Right renal cortex interstitium (tissue), 3 donors: ENCODE results near the gene DLG2. TPM values are rescaled to one million over a fixed set of nuclear protein-coding genes. Genes with fewer than 3 reads are reported as not detected.

Source experiments
- DNase-seq, 3 donors: peaks; one replicate each; pipeline ENCODE4 v3.0.0-alpha.2; 2013; ENCODE audit warnings: low read depth in 3 of 3, low spot score in 2 of 3
- polyA plus RNA-seq, 3 donors: library from polyadenylated mRNA; unstranded; fragments of 120-200 nt; gene quantifications; one replicate each; pipeline ENCODE4 v1.2.1, GENCODE V29; 2013; ENCODE audit not compliant: insufficient read length in 3 of 3

Gene DLG2
- polyA plus RNA-seq, 3 donors = 11.5 to 14.0 (median 13.3) TPM

DNA sequence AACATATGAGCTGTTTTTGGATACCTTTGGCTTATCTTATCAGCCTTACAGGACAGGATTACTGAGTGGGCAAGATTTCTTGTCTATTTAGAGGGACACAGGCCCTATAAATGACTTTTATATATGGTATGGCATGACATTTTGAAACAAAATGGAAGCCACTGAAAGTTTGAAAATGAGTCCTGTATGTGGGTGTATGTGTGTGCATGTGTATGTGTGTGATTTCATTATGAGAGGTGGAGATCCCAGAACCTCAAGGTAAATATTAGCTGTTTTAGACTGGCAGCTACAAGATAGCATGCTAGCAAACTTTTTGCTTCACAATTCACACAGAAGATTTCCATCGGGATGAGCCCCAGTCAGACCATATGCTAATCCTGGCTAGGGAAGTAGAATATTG is 1370.5 kb downstream of the DLG2 start:
- no peak for DNase-seq

GRCh38 chr11:84255483-84255882 is 1371.7 kb downstream of the DLG2 start:
- no peak for DNase-seq

- DNase-seq = no peak
Measured at GRCh38 chr11:84250834-84251613, 1376.1 kb downstream of the DLG2 start.

DNA sequence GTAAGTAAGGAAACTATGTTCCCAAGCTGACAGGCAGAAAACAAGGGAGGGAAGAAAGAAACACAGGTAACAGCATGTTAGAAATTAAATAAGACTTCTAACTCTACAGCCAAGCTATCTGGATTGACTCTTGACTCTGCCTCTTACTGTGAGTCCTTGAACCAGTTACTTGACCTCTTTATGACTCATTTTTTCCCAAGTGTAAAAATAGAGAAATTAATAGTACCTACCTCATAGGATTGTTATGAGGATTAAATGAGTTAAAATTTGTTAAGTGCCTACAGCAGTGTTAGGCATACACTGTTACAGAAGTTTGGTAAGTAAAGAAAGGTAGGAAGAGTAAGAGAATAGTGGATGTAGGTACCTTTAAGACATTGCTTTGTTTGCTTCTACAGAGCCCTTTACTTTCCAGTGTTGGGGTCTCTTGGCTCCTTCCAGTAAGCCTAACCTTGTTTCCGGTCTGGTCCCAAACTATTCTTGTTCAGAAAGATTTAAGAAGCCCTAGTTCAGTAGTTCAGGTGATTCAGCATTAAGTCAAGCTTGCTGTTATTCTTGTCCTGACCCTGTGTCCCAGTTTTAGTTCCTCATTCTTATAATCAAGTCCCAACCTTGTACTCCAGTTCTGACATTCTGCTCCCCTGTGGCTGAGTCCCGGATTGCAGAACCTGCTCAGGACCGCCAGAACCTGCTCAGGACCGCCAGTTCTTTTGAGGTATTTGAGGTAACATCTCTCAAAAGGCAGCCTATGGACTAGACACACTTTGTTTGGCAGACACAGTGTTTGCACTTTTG is 1377.6 kb downstream of the DLG2 start:
- DNase-seq = no peak

GRCh38 chr11:84247926-84248325 is 1379.2 kb downstream of the DLG2 start:
- DNase-seq = no peak

DNA sequence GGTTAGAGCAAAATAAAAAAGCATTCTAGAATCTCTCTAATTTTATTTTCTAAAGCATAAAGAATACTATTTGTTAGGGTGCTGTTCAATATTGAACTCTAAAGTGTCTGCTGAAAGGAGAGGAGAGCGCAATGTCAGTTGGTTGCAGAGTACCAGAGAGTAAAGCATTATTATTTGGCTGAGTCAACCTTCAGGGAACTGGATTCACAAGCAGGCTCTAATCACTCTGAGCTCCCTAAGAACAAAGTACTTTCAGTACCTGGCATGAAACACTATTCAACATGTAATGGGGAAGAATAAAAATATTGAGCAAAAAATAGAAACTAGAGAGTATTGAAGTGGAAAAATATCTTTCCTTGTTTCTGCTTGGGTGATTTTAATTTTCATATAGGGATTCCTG is 1380.0 kb downstream of the DLG2 start:
- no peak for DNase-seq

DNA sequence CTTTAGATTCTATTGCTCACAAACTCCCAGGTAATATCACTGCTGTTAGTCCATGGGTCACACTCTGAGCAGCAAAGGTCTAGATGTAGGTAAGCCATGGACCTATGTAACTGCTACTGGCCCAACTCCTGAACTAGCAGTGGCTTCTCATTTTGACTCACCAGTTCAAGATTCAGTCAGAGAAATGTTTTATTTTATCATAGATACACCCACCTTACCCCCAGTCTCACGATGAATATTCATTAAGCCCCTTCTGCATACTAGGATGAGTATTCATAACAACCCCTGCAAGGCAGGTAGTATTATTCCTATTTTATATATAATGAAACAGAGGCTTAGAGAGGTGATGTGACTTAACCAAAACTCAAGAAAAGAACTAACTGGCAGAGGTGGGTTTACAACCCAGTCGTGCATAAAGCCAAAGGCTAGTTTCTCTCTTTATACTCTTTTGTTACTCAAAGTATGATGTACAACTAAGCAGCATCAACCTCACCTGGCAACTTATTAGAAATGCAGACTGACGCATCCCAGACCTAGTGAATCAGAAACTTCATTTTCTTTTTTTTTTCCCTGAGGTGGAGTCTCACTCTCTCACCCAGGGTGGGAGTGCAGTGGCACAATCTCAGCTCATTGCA is 1383.4 kb downstream of the DLG2 start:
- no peak for DNase-seq

GRCh38 chr11:84241343-84242131 is 1385.6 kb downstream of the DLG2 start:
- no peak for DNase-seq

GRCh38 chr11:84240847-84241246 is 1386.3 kb downstream of the DLG2 start:
- DNase-seq = no peak

GRCh38 chr11:84236436-84236835 is 1390.7 kb downstream of the DLG2 start:
- no peak for DNase-seq

GRCh38 chr11:84234462-84235202 is 1392.5 kb downstream of the DLG2 start:
- peak in 2 of 3 donors; percentile 8 to 15 for DNase-seq

- no peak for DNase-seq
Measured at GRCh38 chr11:84234011-84234410, 1393.1 kb downstream of the DLG2 start.

GRCh38 chr11:84232511-84232910 is 1394.6 kb downstream of the DLG2 start:
- DNase-seq = no peak

GRCh38 chr11:84230402-84230801 is 1396.7 kb downstream of the DLG2 start:
- DNase-seq = no peak

GRCh38 chr11:84227970-84228665 is 1399.0 kb downstream of the DLG2 start:
- no peak for DNase-seq

DNA sequence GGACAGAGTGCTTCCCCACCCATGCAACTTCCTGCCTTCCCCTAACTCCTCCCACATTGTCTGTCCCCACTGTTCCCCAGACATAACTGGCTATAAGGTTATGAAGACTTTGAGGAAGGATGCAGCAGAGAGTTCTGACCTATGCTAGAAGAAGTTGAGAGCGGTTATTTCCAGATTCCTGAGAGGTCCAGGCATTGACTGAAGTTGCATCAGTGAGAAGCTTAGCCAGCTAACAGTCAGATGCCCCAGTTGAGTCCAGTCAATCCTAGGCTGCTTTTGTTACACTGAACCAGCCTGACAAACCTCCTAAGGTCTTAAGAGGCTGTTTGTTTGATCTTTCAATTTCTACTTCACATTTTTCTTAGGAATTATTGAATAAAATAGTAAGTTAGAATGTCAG is 1403.1 kb downstream of the DLG2 start:
- no peak for DNase-seq

- DNase-seq = no peak
Measured at GRCh38 chr11:84218318-84218717, 1408.8 kb downstream of the DLG2 start.

- DNase-seq = no peak
Measured at GRCh38 chr11:84215672-84216071, 1411.5 kb downstream of the DLG2 start.

DNA sequence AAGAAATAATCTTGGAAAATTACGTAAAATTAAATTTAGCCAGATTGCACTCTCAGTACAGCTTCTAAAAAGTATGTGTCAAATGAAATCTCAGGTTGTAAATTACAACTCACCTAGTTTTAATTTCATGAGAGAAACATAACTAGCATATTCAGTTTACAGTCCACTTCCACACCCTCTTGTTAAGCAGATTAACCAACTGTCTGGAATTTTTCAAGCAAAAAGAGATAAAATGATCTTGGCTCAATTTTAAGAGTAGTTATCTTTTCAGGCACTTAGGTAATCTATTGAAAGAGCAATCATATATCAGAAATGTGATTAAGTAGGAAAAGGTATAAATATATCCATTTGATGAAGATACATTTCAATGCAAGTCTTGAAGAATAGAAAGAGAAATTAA is 1412.6 kb downstream of the DLG2 start:
- no peak for DNase-seq
